HepG2 (cell line): ENCODE data around the gene SLC16A4. TPM values are rescaled to one million over a fixed set of nuclear protein-coding genes. Genes with fewer than 3 reads are reported as not detected.
"Not testable (repeated sequence)": the region's sequence is repeated elsewhere in the genome, so short reads cannot be mapped to it uniquely, and the experiment has no call there.

Source experiments
- ATAC-seq: fragments of 200-7000 bp; cut with Tn5 transposase; 3 replicates; pipeline ENCODE4 v1.9.1; 2020; ENCODE audit warnings: mild to moderate bottlenecking, moderate library complexity
- BruUV-seq: library from RNA; stranded (reverse); fragments of 400-500 nt; replicated peaks from 2 replicates; lab custom pipeline; 2021; lab: Mats Ljungman, UMichigan
- CTCF ChIA-PET: fragments of 300-600 bp; formaldehyde crosslinking; extraction: SDS; loops from one replicate; lab custom pipeline; 2021; ENCODE audit warnings: low total read pairs, inconsistent platforms, low intra/inter-chr PET ratio; lab: Yijun Ruan, JAX
- POLR2A ChIA-PET: fragments of 350-600 bp; sonication (Branson Sonifier 250); formaldehyde crosslinking; loops from one replicate; lab custom pipeline; 2020; ENCODE audit warnings: antibody characterized with exemption, inconsistent platforms; lab: Yijun Ruan, JAX
- DNase-seq: peaks from one replicate; pipeline ENCODE4 v3.0.0-alpha.2; 2015; ENCODE audit warnings: low spot score
- FAIRE-seq: peaks from 3 replicates; lab custom pipeline; 2011; peaks lifted over from hg19 to GRCh38; lab: Jason Lieb, UNC
- H2AFZ ChIP-seq: one replicate; pipeline ENCODE4 v1.6.1; 2011; ENCODE audit warnings: low read length, inconsistent platforms
- H3K27ac ChIP-seq: fragments of 300-600 bp; 3 replicates; pipeline ENCODE4 v1.8.0; 2011; ENCODE audit warnings: mixed run types, mild to moderate bottlenecking, mixed read lengths, low read length, inconsistent platforms; ENCODE audit not compliant: insufficient read depth; ENCODE audit errors: extremely low read length
- H3K27me3 ChIP-seq, 2 experiments: fragments of 200-600 bp in 1 of 2; 2 replicates in 1 of 2; 3 replicates in 1 of 2; pipeline versions ENCODE4 v1.6.0 to v1.8.0; 2011; ENCODE audit warnings: low read length in 2 of 2, mild to moderate bottlenecking in 2 of 2, moderate library complexity in 2 of 2, inconsistent platforms in 1 of 2; ENCODE audit not compliant: insufficient read depth in 2 of 2, control insufficient read depth in 1 of 2
- H3K36me3 ChIP-seq, 2 experiments: fragments of 200-600 bp in 1 of 2; replicated peaks in 1 of 2; 2 replicates in 1 of 2; 3 replicates in 1 of 2; pipeline versions ENCODE4 v1.5.1 to v1.8.0; 2011; ENCODE audit warnings: low read length in 2 of 2, inconsistent platforms in 1 of 2; ENCODE audit not compliant: insufficient read depth in 2 of 2, control insufficient read depth in 1 of 2
- H3K4me1 ChIP-seq: 2 replicates; pipeline ENCODE4 v1.5.1; 2012; ENCODE audit warnings: low read length, inconsistent platforms; ENCODE audit not compliant: insufficient read depth
- H3K4me2 ChIP-seq: 2 replicates; pipeline ENCODE4 v1.6.0; 2011; ENCODE audit warnings: low read depth, low read length, inconsistent platforms
- H3K4me3 ChIP-seq, 3 experiments: fragments of 200-600 bp in 1 of 3; sonication (generic), shearing (Covaris generic) in 1 of 3; replicated peaks in 1 of 3; 2 replicates each; pipeline ENCODE4 v1.5.1; 2011 to 2016; ENCODE audit warnings: low read length in 3 of 3, inconsistent platforms in 2 of 3, low read depth in 2 of 3, mild to moderate bottlenecking in 2 of 3, control low read depth in 1 of 3, mixed read lengths in 1 of 3; ENCODE audit not compliant: insufficient read depth in 1 of 3
- H3K79me2 ChIP-seq: one replicate; pipeline ENCODE4 v1.6.1; 2011; ENCODE audit warnings: low read length, inconsistent platforms; ENCODE audit not compliant: insufficient read depth
- H3K9ac ChIP-seq: 2 replicates; pipeline ENCODE4 v1.6.0; 2011; ENCODE audit warnings: mild to moderate bottlenecking, low read depth, low read length, inconsistent platforms; ENCODE audit not compliant: insufficient read depth
- H3K9me3 ChIP-seq: 2 replicates; pipeline ENCODE4 v1.5.1; 2012; ENCODE audit warnings: mild to moderate bottlenecking, low read length
- H4K20me1 ChIP-seq: 2 replicates; pipeline ENCODE4 v1.6.0; 2011; ENCODE audit warnings: inconsistent platforms, mild to moderate bottlenecking, low read length, moderate library complexity; ENCODE audit not compliant: insufficient read depth
- AGO2 ChIP-seq: fragments of 200-400 bp; formaldehyde crosslinking; optimal IDR thresholded peaks from 2 replicates; pipeline ENCODE3; 2017; ENCODE audit warnings: mild to moderate bottlenecking, low read depth, low read length, moderate library complexity
- HNF1B ChIP-seq: sonication (generic); formaldehyde crosslinking; IDR thresholded peaks from 2 replicates; pipeline ENCODE4 v1.5.1; 2020; ENCODE audit warnings: mild to moderate bottlenecking, moderate library complexity, missing genetic modification reagents
- HNRNPK ChIP-seq: fragments of 200-400 bp; formaldehyde crosslinking; IDR thresholded peaks from 2 replicates; pipeline ENCODE4 v1.6.1; 2018; ENCODE audit warnings: low read length, low read depth, moderate library complexity, mild to moderate bottlenecking; ENCODE audit not compliant: poor library complexity, severe bottlenecking
- MED1 ChIP-seq: sonication (generic); formaldehyde crosslinking; IDR thresholded peaks from 2 replicates; pipeline ENCODE4 v1.4.0; 2020; ENCODE audit warnings: missing genetic modification reagents
- SNAPC5 ChIP-seq: sonication (generic); formaldehyde crosslinking; IDR thresholded peaks from 2 replicates; pipeline ENCODE4 v1.8.1; 2023; ENCODE audit warnings: mild to moderate bottlenecking, missing genetic modification reagents, borderline replicate concordance
- TRIM24 ChIP-seq: sonication (generic); formaldehyde crosslinking; IDR thresholded peaks from 2 replicates; pipeline ENCODE4 v1.8.0; 2022; ENCODE audit warnings: mild to moderate bottlenecking, missing genetic modification reagents
- ZBTB46 ChIP-seq: sonication (generic); formaldehyde crosslinking; IDR thresholded peaks from 2 replicates; pipeline ENCODE4 v1.4.0; 2020; ENCODE audit warnings: mild to moderate bottlenecking, missing genetic modification reagents, borderline replicate concordance
- ZFP36L1 ChIP-seq: sonication (generic); formaldehyde crosslinking; IDR thresholded peaks from 2 replicates; pipeline ENCODE4 v1.8.0; 2022; ENCODE audit warnings: mild to moderate bottlenecking, missing genetic modification reagents, moderate library complexity
- ZNF34 ChIP-seq: sonication (generic); formaldehyde crosslinking; IDR thresholded peaks from 2 replicates; pipeline ENCODE4 v1.4.0; 2020; ENCODE audit warnings: mild to moderate bottlenecking, missing genetic modification reagents, borderline replicate concordance
- ZNF503 ChIP-seq: sonication (generic); formaldehyde crosslinking; IDR thresholded peaks from 2 replicates; pipeline ENCODE4 v1.4.0; 2020; ENCODE audit warnings: missing genetic modification reagents
- ZSCAN12 ChIP-seq: sonication (generic); formaldehyde crosslinking; IDR thresholded peaks from 2 replicates; pipeline ENCODE4 v1.9.0; 2021; ENCODE audit warnings: mild to moderate bottlenecking, missing genetic modification reagents
- WGBS: methylation state at CpG from one replicate; pipeline ENCODE4 v1.1.6; 2017; ENCODE audit warnings: low lambda C conversion rate; 5-methylcytosine and 5-hydroxymethylcytosine counted together
- in situ Hi-C: cut with HindIII; loops from 2 replicates; pipeline ENCODE4 v1.10.0; 2017; ENCODE audit warnings: low pct_unique_long_range_greater_than_20kb; ENCODE audit not compliant: extremely low pct_ligation_motif_present
- intact Hi-C: fragments of 100-400 bp; cut with micrococcal nuclease; formaldehyde crosslinking; loops from one replicate; pipeline ENCODE4 v1.10.0; 2022; ENCODE audit not compliant: unreplicated experiment
- polyA plus RNA-seq, 8 experiments: library from polyadenylated mRNA; depleted of rRNA in 3 of 8; stranded (reverse) in 7 of 8; unstranded in 1 of 8; fragments of >200 nt; fragmentation: Illumina TruSeq in 4 of 8; extraction: Trizol in 4 of 8; gene quantifications; 2 replicates each; pipeline versions ENCODE4 v1.2.1 to v1.2.3, GENCODE V29; 2011 to 2016; ENCODE audit warnings: low read depth in 4 of 8, missing spikeins in 1 of 8, mixed read lengths in 1 of 8; ENCODE audit not compliant: insufficient read depth in 1 of 8
- total RNA-seq, 5 experiments: library from RNA; depleted of rRNA; stranded (reverse); fragments of >200 nt; fragmentation: Illumina TruSeq; extraction: Trizol; gene quantifications; 2 replicates each; pipeline ENCODE4 v1.2.3, GENCODE V29; 2016; ENCODE audit warnings: low read depth in 1 of 5

SLC16A4 gene
- total and polyA plus RNA-seq, 2 of the 13 experiments (the other 11 are each of a cell fraction or from before 2014, with no cell fraction given), result 1.1 to 1.5 TPM

- in situ Hi-C loops, H2AFZ ChIP-seq, H3K4me2 ChIP-seq, H4K20me1 ChIP-seq, H3K9me3 ChIP-seq, FAIRE-seq, H3K27ac ChIP-seq, POLR2A ChIA-PET, H3K4me3 ChIP-seq, CTCF ChIA-PET, ATAC-seq, H3K27me3 ChIP-seq, intact Hi-C loops, BruUV-seq, H3K9ac ChIP-seq, DNase-seq, H3K79me2 ChIP-seq: not testable (repeated sequence)
- 96% methylated on average over 29 of the region's 48 CpGs for WGBS
- H3K36me3 ChIP-seq, result peaks cover 0 to 18% of the 10 kb centered on the region in 2 experiments; a peak in 3 of 5 replicates
- peaks cover 23% of the 10 kb centered on the region for H3K4me1 ChIP-seq
- peak; percentile 26 for TF ChIP-seq AGO2
Measured at GRCh38 chr1:110396259-110396958, 5.6 kb upstream of the SLC16A4 start.

- 92% methylated on average over 3 of the region's 3 CpGs for WGBS
- FAIRE-seq, result no peak
- ChIA-PET CTCF (no interaction called here), POLR2A (interaction anchor here (1.3 kb wide), 1 partner anchor 11 kb away, joined by 3 read pairs; no protein-coding TSS in a partner anchor)
- H3K9me3 ChIP-seq, result no peaks in the 10 kb centered on the region
- no peak for DNase-seq
- BruUV-seq, result no TSS peak
- in situ Hi-C loops (no loop called here), intact Hi-C loops (loop anchor here (5.0 kb wide), 2 partner anchors 42 to 57 kb away; partner anchors contain the start of gene RBM15)
- H2AFZ ChIP-seq, result no peak overlapping the region
- no peak overlapping the region for H3K4me2 ChIP-seq
- no peak overlapping the region for H3K4me3 ChIP-seq
- H3K27me3 ChIP-seq, result no peaks in the 10 kb centered on the region
- no peak overlapping the region for H3K9ac ChIP-seq
- H3K36me3 ChIP-seq, result peaks cover 0 to 11% of the 10 kb centered on the region in 2 experiments; a peak in 1 of 5 replicates
- no peak overlapping the region for H3K27ac ChIP-seq
- no peak for ATAC-seq
- H4K20me1 ChIP-seq, result no peaks in the 10 kb centered on the region
- H3K4me1 ChIP-seq, result peaks cover 39% of the 10 kb centered on the region
- no peaks in the 10 kb centered on the region for H3K79me2 ChIP-seq
- TF ChIP-seq ZFP36L1 (CRISPR knock-in tag) (no peak), SNAPC5 (CRISPR knock-in tag) (no peak), ZNF34 (CRISPR knock-in tag) (no peak), HNF1B (CRISPR knock-in tag) (no peak), TRIM24 (CRISPR knock-in tag) (no peak), MED1 (CRISPR knock-in tag) (no peak), HNRNPK (no peak), ZNF503 (no peak), ZSCAN12 (CRISPR knock-in tag) (no peak), ZBTB46 (CRISPR knock-in tag) (no peak)
Measured at GRCh38 chr1:110394493-110394820, 3.6 kb upstream of the SLC16A4 start.
